ENCODE data around the gene COL18A1.

DNA sequence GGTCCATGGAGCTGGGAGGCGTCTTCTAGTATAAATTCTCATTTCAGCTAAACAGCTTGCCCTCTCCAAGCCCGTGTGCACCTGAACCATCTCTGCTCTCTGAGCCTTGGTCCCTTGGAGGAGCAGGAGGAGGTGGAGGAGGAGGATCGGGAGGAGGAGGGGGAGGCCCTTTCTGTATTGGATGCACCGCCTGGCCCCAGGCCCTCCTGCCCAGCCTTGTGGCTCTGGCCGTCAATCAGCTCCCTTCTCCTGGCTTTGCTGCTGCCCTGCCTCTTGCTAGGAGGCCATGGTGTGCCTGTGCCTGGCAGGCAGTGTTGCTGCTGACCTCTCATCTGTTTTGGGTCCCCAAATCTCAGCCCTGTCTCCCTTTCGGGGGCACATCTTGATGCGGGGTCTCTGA is 9.0 kb downstream of the COL18A1 start:
- TF ChIP-seq, protein P1, sequence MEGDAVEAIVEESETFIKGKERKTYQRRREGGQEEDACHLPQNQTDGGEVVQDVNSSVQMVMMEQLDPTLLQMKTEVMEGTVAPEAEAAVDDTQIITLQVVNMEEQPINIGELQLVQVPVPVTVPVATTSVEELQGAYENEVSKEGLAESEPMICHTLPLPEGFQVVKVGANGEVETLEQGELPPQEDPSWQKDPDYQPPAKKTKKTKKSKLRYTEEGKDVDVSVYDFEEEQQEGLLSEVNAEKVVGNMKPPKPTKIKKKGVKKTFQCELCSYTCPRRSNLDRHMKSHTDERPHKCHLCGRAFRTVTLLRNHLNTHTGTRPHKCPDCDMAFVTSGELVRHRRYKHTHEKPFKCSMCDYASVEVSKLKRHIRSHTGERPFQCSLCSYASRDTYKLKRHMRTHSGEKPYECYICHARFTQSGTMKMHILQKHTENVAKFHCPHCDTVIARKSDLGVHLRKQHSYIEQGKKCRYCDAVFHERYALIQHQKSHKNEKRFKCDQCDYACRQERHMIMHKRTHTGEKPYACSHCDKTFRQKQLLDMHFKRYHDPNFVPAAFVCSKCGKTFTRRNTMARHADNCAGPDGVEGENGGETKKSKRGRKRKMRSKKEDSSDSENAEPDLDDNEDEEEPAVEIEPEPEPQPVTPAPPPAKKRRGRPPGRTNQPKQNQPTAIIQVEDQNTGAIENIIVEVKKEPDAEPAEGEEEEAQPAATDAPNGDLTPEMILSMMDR (conservative IDR thresholded peaks at IDR 0.05), result no peak
- no peak for TF ChIP-seq ZFX (IDR thresholded peaks at IDR 0.05)
